H54 (cell line): Measurements from ENCODE around the gene ATP4B.

ENCODE experiments used
- DNase-seq: peaks from one replicate; pipeline ENCODE4 v3.0.0; 2011; ENCODE audit warnings: low spot score, mixed read lengths; ENCODE audit not compliant: insufficient read length
- FAIRE-seq: peaks from 3 replicates; lab custom pipeline; 2011; peaks lifted over from hg19 to GRCh38; lab: Jason Lieb, UNC
- POLR2A ChIP-seq: IDR thresholded peaks from 2 replicates; pipeline ENCODE4 v1.6.1; 2011; ENCODE audit warnings: low read depth, mild to moderate bottlenecking, low read length

The ATP4B gene

GRCh38 chr13:113641426-113641825, 16.6 kb downstream of the ATP4B start:
- no peak for FAIRE-seq
- no peak for TF ChIP-seq POLR2A
- no peak for DNase-seq

GRCh38 chr13:113639616-113640262, 18.3 kb downstream of the ATP4B start:
- no peak for FAIRE-seq
- no peak for DNase-seq
- TF ChIP-seq POLR2A = no peak

DNA sequence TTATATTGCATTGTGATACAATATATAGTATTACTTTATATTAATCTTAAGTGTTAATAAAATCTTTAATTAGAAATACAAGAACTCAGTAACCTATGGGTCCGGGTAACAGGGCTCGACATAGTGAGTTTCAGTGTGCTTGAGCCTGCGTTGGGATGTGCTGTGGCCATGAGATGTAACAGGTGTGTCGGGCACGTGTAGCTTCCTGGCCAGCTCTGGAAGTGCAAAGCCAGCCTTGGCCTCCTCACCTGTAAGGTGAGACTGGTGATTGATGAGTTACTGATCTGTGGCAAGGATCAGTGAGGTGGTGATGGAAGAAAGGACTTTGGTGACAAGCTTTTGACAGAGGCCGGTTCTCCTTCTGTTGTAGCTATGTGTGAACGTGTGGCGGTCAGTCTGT, 19.2 kb downstream of the ATP4B start:
- no peak for TF ChIP-seq POLR2A
- DNase-seq = no peak
- no peak for FAIRE-seq

DNA sequence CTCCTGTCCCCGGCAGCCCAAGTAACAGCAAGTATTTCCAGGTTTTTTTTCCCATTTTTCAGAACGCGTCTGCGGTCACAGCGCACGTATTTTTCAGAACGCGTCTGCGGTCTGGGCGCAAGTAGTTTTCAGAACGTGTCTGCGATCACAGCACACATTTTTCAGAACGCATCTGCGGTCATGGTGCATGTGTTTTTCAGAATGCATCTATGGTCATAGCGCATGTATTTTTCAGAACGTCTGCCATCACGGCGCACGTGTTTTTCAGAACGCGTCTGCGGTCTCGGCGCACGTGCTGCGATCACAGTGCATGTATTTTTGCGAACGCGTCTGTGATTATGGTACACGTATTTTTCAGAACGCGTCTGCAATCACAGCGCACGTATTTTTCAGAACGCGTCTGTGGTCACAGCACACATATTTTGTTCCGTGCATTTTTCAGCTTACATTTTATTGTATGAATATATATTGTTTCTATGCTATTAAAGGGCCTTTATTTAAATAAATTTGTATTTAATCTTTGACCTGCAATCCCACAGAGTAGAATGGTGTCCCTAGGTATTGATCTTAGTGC, 19.7 kb downstream of the ATP4B start:
- DNase-seq (no peak), FAIRE-seq (no peak)
- no peak for TF ChIP-seq POLR2A

GRCh38 chr13:113637262-113638160, 20.5 kb downstream of the ATP4B start:
- no peak for TF ChIP-seq POLR2A
- no peak for FAIRE-seq

DNA sequence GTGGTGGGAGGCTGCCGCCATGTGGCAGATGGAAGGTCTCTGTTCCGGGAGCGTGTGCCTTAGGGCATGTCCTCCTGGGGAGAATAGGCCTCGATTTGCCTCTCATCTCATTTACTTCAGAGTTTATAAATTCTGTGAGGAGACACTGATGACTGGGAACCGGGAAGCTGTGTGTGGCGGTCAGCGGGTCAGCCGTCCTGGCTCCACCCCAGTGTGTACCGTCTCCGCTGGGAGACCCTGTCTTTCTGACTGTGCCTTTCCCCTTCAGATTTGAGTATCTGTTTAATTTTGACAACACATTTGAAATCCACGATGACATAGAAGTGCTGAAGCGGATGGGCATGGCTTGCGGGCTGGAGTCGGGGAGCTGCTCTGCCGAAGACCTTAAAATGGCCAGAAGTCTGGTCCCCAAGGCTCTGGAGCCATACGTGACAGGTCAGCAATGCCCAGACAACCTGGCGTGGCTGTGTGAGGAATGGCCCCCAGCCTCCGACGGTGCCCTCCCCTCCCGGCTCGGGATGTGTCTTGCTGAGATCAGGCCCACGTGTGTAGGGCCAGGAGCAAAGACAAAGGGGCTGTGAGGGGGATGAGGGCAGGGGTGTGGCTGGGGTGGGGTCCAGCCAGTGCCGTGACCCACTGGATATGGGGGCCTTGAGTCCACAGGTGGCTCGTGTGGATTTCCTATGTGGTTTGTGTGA, 21.6 kb downstream of the ATP4B start:
- no peak for TF ChIP-seq POLR2A
- FAIRE-seq (no peak), DNase-seq (no peak)

More at GRCh38 chr13:113637262-113638160, 20.5 kb downstream of the ATP4B start:
- DNase-seq = no peak

- DNase-seq (no peak), FAIRE-seq (no peak)
- TF ChIP-seq POLR2A = no peak
Measured at GRCh38 chr13:113635709-113636108, 22.3 kb downstream of the ATP4B start.

GRCh38 chr13:113635048-113635420, 23.0 kb downstream of the ATP4B start:
- no peak for TF ChIP-seq POLR2A
- DNase-seq (no peak), FAIRE-seq (no peak)

DNA sequence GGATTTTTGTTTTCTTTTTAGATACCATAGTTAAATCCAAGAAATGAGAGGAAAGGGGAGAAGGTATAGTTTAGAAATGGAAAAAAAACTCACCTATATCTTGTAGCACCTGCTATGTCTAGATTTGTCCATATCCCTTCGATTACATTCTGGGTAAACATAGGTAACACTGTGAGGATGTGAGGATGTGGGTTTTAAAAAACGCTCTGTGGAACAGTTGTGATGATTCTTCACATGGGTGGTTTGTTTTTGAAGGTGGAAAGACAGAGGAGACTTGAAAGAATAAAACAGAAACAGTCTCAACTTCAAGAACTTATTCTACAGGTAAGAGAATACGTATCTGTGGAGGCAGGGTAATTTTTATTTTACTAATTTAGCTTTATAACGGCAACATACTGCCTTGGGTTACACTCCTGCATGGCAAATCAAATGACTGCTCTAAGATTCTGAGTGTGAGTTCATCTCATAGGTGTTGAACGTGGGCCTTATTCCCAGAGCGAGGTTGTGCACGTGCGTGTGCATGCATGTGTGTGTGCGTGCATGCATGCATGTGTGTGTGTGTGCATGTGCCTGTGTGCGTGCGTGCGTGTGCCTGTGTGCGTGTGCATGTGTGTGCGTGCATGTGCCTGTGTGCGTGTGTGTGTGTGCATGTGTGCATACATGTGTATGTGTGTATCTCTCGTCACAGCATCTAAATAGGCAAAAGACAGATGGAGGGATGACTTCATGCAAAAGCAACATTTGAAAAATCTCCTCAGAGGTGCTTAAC, 23.5 kb downstream of the ATP4B start:
- FAIRE-seq = no peak
- no peak for TF ChIP-seq POLR2A
- no peak for DNase-seq

DNA sequence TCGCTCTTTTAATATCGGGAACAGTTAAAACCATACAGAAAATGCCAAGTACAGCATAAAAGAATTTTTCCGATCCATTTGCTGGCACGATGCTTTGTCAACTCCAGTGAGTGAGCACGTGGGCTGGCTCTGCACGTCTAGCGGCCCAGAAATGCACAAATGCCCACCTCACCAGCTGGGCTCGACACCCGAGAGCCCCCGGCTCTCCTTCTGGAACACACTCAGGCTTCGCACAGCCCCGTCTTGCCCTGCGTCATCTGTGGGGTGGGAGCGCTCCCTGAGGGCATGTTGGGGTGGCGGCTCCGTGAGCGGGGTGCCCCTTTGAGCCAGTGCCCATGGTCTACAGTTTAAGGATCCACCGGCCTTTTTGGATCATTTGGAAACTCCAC, 24.5 kb downstream of the ATP4B start:
- TF ChIP-seq POLR2A = no peak
- FAIRE-seq (no peak), DNase-seq (no peak)

DNA sequence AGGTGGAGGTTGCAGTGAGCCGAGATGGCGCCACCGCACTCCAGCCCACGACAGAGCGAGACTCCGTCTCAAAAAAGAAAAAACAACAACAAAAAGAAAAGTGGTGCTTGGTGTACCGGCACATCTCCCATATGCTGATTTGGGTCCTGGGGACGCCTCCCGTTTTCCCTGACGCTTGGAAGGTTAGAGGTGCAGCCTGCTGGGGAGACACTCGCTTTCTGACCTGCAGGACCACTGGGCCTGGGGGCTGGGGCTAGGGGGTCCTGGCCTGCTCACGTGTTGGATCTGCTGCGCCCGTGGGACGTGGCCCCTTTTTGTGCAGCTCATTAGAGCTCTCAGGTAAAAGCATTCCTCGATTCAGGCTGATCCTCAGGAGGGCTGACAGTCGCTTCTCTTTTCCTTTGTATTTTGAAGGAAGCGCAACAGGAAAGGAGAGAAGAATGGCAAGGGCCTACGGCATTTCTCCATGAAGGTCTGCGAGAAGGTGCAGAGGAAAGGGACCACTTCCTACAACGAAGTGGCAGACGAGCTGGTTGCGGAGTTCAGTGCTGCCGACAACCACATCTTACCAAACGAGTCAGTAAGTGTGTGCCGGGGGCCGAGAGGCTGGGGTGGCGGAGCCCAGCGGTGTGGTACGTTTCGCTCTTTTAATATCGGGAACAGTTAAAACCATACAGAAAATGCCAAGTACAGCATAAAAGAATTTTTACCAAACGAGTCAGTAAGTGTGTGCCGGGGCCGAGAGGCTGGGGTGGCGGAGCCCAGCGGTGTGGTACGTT, 25.1 kb downstream of the ATP4B start:
- FAIRE-seq (no peak), DNase-seq (no peak)

GRCh38 chr13:113631341-113632095, 26.5 kb downstream of the ATP4B start:
- no peak for FAIRE-seq
- TF ChIP-seq POLR2A = no peak
- no peak for DNase-seq

More for the DNA sequence above, 25.1 kb downstream of the ATP4B start:
- no peak for TF ChIP-seq POLR2A
